Non-pigmented ciliary epithelial cell (primary cell): ENCODE results near the gene TXNRD3.

Experiments used
- DNase-seq: peaks from one replicate; pipeline ENCODE4 v3.0.0-alpha.2; 2010; ENCODE audit warnings: low read depth

Gene TXNRD3

DNA sequence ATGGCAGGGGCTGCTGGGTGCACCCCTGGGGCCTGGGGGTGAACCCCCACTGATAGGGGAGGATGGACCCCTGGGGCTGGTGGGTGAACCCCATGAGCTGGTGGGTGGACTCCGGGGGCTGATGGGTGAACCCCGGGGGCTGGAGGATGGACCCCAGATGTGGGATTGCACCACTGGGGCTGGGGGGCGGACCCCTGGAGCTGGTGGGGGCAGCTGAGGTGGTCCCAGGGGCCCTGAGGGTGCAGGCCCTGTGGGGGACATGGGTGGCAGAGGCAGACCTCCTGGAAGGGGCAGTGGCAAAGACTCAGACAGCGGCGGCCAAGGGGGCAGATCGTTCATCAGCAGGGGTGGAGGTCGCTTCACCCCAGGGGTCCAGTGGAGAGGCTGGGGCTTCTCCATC, 17.4 kb upstream of the TXNRD3 start:
- DNase-seq, result no peak

DNA sequence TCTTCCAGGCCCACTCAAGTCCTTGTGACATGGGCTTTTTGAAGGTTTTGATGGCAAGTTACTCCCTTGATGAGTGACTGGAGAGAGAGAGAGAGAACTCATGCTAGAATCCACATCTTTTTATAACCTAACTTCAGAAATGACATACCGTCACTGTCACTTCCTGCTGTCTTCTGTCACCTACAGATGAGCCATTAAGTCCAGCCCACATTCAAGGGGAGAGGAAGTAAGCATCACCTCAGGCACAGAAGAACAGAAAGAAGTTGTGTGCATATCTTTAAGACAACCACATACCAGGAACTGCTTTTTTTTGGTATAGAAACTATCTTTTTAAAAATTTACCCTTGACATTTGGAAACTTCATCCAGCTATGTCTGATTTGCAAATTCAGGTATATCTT, 16.6 kb upstream of the TXNRD3 start:
- no peak for DNase-seq

- DNase-seq, result no peak
Measured at GRCh38 chr3:126668450-126669401, 13.8 kb upstream of the TXNRD3 start.

DNA sequence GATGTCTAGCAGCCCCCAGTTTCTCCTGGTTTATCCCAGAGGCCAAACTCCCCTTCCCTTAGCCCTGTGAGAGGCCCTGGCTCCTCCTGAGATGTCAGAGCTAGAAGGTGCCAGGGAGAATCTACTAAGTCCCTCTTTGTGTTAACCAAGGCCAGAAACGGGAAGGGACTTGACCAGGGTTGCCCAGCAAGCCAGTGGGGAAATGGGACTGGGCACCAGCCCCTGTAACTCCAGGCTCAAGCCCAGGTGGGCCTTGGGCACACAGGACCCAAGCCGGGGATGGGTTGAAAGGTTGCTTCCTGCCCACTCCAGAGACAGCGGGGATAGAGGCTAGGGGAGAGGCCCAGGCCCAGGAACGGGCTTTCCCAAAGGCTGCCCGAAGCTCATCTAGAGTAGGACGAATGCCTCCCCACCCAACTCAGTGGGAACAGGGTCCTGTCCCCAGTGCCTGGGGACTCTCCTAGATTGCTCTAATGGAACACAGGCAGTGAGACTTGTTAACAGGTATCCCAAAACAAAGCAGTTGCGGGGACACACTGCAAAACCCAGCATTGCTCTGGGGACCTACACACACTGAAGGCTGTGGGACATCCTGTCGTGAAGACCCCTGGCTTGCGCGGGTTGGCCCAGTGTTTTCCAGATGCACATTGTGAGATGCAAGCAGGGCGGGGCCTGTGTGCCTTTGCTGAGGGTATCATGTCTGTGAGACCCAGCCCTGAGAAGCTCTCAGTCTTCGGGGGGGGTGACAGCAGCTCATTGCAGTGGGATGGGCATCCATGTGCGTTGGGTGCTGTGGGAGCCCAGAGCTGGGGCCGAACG, 12.9 kb upstream of the TXNRD3 start:
- DNase-seq, result no peak

- no peak for DNase-seq
Measured at GRCh38 chr3:126666658-126667528, 12.0 kb upstream of the TXNRD3 start.

DNA sequence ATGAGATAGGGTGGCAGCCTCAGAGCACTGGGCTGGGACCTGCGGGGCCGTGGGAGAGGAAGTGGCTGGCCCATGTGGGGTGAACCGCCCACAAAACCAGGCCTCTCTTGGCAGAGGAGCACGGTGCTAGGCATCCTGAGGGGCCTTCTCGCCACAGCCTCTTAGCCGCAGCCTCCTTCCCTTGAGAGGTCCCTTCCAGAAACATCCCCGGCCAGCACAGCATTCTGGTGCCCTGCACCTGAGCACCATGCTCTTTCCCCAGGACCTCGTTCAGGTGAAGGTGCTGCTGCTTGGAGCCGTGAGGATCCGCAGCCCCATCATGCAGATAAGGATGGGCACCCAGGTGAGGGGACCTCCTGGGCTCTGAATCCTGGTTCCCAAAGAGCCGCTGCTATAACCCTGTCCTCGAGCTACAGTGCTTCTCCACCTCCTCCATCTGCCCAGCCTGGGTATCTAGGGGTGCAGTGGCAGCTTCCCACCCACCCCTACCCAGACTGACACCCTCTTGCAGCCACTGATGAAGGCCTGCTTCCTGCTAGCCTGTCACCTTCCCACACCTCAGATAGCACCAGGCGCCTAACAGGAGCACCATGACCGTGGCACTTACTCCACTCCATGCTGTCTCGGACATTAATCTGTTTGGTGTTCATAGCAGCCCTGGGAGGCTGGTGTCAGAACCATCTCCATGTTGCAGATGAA, 11.2 kb upstream of the TXNRD3 start:
- no peak for DNase-seq

- DNase-seq, result no peak
Measured at GRCh38 chr3:126665221-126665936, 10.5 kb upstream of the TXNRD3 start.

GRCh38 chr3:126664591-126665214, 9.8 kb upstream of the TXNRD3 start:
- no peak for DNase-seq

DNA sequence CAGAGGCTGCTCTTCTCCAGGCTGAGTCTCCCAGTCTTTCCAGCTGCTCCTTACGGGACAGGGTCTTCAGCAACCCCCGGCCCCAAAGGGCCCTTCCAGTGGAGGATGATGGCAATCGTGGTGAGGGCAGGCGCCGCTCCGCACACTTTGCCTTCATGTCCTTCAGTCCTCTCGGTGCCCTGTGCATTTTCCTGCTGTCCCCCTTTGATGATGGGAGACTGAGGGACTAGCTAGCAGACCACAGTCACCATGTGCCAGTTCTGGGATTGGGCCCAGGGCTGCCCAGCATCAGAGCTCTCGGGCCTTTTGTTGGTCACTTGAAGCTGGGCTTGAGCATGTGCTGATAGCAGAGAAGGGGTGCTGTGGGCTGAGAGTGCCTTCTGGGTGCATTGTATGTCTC, 8.8 kb upstream of the TXNRD3 start:
- no peak for DNase-seq

GRCh38 chr3:126663257-126663656, 8.3 kb upstream of the TXNRD3 start:
- DNase-seq, result no peak

DNA sequence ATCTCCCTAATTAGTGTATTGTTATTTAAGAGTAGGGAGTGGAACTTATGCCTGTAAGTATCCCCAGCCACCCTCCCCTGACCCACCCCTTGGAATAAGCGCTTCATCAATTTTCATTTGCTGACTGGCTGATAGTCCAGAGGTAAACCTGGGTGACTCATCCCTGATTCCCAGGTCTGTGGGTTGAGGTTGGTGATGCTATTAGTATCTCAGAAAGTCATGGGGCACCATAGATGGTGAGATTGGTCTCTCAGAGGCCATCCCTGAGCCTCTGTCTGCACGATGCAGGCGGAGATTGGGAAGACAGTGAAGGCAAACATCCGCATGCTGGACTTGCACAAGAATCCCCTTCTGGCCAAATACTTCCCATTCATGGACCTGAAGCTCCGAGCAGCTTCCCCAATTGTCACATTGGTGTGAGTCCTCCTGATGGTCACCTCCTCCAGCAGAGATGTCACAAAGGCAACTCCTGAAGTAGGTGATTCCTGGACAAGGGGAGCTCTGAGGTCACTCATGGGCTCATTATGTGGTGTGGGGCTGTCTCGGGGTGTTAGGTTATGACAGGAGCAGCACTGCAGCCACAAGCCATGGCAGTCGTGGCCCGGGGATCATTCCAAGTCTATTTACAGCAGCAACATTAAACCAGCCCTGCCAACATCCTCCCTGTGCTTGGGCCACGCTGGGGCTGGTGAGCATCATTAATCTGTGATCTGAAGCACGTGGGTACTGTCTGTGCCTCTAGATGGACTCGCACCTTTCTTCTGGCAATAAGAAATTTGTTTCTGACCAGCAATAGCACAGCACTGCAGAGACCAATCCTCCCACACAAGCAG, 6.8 kb upstream of the TXNRD3 start:
- no peak for DNase-seq

- no peak for DNase-seq
Measured at GRCh38 chr3:126659915-126660886, 5.3 kb upstream of the TXNRD3 start.

DNA sequence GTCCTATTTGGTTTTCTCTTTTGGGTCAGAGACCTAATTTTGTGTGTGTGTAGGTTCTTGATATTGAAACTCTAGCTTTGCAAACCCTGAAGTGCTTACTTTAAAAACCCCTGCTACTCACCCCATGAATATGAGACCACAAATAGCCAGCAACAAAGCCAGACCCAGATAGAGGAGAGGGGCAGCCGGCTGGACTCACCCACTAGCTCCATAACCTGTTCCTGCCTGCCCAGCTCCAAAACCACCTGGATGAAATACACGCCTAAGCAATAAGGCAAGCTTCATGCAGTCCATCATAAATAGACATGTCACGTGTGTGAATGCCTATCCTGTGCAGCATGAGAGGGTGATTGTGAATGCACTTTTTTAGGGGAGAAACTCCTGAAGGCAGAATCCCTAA, 3.7 kb upstream of the TXNRD3 start:
- no peak for DNase-seq

DNA sequence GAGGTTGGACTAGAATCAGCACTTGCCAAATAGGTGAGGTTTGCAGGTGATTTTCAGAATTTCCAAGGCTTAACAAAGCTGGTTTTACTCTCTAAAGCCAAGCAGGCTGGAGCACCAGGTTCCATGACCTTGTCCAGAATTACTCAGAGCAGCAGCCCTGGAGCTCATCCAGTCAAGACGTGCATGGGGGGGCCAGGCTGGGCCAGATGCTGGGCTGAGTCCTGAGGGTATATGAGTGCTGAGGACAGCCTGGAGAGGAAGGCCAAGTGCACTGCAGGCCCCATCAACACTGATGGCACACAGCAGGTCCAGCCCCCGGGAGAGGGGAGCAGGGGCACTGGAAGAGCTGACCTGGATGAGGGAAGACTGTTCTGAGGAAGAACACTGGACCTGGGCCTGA, 3.0 kb upstream of the TXNRD3 start:
- no peak for DNase-seq

DNA sequence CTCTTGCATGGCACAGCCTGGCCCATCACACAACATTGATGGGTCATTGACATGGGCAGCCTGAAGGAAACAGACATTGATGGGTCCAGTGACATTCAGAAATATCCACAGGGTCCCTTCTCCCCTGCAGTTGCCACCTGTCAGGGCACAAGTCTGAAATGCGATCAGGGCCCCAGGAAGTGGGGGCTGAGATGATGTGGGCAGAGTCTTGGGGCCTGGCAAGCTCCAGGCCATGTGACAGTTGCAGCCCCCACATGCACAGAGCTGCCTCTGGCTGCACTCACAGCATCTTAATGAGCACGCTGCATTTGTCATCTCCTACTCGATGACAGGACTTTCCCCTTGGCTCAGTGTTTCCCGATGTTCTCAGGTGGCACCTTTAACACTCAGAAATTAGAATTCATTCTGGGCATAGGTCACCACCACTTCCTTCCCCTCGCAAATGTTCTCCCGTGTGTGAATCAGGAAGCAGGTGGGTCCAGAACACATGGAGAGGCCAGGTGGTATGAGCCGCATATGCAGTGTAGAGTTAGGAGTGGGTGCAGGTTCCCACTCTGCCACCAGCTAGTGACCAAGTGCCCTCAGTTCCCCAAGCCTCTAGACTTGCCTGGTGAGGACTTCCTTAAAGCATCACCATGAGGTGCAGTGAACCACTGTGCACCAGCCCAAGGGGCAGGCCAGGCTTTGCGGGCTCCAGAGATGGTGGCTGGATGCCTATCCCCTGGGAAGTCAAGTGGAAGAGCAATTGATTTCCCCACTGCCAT, 1.6 kb upstream of the TXNRD3 start:
- no peak for DNase-seq

DNA sequence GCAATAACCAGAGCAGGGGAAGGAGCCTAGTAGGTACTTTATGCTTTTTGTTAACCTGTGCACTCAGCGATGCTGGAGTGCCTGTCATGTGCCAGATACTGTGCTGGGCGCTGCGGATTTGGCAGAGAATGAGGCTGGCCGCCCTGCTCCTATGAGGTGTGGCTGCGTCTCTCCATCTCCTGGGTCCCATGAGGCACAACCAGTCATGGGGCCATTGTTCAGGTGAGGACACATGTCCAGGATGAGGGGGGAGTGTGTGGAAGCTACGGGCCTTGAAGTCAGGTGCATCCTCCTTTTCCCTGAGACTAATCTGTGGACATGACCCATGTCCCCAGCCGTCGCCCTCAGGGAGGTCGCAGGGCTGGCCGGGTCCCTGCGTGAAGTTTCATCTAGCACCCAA, 963 bp upstream of the TXNRD3 start:
- no peak for DNase-seq

DNA sequence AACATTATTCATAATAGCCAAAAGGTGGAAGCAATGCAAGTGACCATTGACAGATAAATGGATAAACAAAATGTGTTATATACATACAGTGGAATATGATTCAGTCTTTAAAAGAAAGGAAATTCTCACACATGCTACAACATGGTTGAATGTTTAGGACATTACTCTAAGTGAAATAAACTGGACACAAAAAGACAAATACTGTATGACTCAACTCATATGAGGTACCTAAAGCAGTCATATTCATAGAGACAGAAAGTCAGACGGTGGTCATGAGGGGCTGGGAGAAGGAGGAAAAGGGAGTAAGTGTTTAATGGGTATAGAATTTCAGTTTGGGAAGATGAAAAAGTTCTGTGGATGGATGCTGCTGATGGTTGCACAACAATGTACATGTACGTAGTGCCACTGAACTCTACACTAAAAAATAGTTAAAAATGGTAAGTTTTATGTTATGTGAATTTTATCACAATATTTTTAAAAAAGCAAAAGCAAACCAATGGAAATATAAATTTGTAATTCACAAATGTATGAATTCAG, 5.3 kb downstream of the TXNRD3 start:
- DNase-seq, result no peak
